ENCODE results near the gene RUNX3.
"Not testable (repeated sequence)": the region's sequence is repeated elsewhere in the genome, so short reads cannot be mapped to it uniquely, and the experiment has no call there.

The RUNX3 gene

GRCh38 chr1:24930260-24931145 is at the start of gene RUNX3:
Gene RUNX3 (minus strand): TSS chr1:24930276. CDS start chr1:24929868, 408 bp downstream.
- DNase-seq = peak; percentile 73

DNA sequence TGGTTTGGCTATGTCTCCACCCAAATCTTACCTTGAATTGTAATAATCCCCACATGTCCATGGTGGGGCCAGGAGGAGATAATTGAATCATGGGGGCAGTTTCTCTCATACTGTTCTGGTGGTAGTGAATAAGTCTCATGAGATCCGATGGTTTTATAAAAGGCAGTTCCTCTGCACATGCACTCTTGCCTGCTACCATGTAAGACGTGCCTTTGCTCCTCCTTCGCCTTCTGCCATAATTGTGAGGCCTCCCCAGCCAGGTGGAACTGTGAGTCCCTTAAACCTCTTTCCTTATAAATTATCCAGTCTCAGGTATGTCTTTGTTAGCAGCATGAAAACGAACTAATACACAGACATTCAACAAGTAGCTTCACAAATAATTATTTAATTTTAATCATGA is 49.2 kb upstream of the RUNX3 start:
- not testable (repeated sequence) for DNase-seq

DNA sequence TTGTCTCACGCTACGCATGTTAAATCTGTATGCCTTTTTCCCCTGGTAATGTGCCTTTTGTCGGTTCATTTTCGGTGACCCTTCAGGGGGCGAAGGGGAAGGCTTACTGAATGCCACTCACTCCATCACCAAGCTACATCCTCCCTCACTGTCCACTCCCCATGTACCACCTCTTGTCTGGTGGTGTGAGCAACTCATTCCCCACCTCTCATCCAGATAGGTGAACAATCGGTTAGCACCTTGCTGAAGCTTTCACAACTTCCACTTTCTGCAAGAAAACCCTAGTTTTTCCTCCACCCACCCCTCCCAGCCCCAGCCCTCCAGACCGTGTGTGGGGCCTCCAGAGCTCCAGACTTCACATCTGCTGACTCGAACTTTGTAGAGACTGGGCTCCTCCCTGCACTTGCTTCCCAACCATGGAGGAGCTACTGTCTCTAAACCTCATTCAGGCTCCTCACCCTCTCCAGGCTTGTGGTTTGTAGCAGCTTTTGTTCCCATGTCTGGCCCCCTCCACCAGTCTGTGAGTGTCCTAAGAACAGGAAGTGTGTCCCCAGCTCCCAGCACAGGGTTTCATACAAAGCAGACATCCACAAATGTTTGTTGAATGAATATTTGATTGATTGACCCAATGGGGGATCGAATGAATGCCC is 48.4 kb upstream of the RUNX3 start:
- no peak for DNase-seq

- DNase-seq = no peak
Observed at GRCh38 chr1:24975391-24975790, 45.3 kb upstream of the RUNX3 start.

- no peak for DNase-seq
Observed at GRCh38 chr1:24973315-24973714, 43.2 kb upstream of the RUNX3 start.

GRCh38 chr1:24972915-24973242 is 42.8 kb upstream of the RUNX3 start:
- DNase-seq = no peak

DNA sequence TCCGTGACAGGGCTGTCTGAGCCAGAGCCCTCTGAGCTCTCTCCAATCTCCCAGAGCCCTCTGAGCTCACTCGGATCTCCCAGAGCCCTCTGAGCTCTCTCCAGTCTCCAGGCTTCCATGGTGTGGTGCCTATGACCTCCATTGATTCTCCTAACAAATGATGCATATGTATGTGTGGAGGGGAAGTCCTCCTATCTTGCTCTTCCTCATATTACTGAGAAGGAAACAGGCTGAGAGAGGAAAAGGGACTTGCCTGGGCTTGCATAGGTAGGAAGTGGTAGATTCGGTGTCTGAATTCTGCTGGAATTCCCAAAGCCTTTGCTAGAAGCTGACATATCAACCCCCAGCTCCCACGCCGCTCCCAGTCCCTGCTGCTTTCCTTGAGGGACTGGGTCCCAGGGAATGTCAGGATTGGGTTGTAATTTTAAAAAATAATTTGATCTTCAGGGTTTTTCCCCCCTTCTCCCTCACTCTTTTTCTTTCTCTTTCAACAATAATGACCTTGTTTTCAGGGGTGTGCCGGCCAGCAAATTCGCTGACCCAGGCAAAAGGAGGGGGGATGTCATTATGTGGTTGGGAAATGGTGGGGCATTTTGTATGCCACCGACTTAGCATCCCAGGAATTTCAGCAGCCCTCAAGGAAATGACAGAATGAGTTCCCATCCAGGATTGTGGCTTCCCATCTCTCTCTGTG is 42.3 kb upstream of the RUNX3 start:
- DNase-seq = no peak

- DNase-seq = no peak
Observed at GRCh38 chr1:24970926-24971875, 41.1 kb upstream of the RUNX3 start.

DNA sequence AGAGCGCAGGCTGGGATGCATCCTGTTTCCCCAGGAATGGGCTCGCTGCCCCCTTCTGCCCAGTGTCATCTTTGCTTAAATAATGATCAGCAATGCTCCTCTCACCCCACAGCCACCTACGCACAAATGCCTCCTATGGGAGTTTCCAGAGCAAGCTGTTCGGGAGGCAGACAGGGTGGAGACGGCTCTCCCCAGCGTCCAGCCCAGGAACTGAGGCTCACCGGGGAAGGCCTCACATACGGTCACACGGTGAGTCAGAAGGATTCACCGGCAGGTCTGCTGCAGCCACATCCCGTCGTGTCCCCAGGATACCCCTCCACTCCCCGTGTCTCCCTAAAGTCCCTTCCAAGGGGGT is 40.3 kb upstream of the RUNX3 start:
- no peak for DNase-seq

DNA sequence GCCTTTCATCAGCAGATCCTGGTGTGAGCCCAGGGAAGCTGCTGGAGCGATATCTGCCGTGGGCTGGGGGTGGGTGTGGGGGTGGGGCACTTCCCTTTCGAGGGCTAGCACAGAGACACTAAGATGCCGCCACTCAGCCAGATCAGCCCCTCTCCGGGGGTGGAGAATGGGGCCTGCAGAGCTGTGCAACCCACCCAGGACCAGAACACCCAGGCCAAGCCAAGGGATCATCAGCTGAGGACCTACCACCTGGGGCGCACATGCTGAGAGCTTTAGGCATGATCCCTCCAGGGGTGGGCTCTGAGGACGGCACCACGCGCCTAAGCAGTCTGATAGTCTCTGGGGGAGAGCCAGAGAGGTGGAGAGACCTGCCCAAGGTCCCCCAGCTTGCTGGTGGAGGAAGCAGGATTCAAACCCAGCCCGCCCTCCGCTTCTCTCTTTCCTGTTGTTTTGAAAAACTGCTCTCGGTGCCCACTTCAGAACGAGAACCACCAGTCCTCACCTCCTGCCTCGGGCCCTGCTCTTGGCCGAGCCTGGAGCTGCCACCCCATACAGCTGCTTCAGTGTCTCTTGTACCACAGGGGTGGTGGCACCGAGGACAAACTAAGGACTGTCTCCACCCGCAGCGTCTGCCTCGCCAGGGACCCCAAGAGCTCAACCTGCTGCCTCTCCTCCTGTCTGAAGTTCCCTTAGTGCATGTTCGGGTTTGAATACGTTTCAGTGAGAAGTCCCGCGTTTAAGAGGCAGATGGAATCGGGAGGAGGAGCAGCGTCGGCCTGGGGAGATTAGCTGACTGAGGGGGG is 39.7 kb upstream of the RUNX3 start:
- DNase-seq = no peak

DNA sequence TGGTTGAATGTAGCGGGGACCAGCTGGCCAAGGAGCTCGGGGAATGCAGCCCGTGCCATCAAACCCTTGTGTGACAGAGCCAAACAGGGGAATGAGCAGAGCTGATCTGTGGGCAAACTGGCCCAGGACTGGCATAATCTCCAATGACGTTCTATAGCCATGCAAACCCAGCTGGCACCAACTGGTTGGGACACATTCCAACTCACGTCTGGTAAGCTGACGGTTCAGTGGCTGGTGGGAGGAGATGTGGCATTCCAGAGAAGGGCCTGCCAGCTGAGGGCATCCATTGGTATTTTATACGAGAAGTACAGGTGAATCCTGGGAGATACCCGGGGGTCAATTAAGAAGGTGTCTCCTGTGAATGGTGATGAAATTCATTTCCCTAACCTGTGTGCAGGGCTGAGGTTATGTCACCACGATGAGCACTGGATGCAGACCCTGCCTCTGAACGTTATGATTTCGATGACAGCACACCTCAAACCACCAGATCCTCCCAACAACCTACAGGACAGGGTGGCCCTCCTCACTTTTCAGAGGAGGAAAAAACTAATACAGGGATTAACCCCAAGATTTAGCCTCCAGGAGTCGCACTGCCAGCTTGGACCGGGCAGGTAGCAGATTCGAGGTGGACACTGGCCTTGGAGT is 39.0 kb upstream of the RUNX3 start:
- DNase-seq = no peak

DNA sequence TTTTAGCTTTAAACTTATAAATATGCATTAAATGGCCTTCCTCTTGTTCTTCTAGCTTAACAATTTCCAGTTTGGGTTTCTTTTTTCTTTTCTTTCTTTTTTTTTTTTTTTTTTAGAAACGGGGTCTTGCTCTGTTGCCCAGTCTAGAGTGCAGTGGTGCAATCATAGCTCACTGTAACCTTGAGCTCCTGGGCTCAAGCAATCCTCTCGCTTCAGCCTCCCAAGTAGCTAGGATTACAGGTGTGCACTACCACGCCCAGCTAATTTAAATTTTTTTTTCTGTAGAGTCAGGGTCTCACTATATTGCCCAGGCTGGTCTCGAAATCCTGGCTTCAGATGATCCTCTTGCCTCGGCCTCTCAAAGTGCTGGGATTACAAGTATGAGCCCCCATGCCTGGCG is 37.9 kb upstream of the RUNX3 start:
- DNase-seq = no peak

DNA sequence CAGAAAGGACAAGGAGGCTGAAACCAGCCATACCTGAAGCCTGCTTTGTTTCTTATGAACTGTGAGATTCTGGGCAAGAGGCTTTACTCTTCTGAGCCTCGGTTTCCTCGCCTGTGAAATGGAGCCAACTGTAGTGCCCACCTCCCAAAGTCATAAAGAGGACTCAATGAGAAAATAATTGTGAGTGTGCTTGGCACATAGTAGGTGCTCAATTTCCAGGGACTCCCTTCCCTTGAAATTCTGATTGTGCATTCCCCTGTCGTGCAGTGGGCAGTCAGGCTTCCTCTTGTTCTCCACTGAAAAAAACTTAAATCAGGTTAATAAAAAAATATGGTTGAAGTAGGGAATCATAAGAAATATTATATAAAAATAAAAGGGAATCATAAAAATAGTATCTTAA is 37.5 kb upstream of the RUNX3 start:
- DNase-seq = no peak

DNA sequence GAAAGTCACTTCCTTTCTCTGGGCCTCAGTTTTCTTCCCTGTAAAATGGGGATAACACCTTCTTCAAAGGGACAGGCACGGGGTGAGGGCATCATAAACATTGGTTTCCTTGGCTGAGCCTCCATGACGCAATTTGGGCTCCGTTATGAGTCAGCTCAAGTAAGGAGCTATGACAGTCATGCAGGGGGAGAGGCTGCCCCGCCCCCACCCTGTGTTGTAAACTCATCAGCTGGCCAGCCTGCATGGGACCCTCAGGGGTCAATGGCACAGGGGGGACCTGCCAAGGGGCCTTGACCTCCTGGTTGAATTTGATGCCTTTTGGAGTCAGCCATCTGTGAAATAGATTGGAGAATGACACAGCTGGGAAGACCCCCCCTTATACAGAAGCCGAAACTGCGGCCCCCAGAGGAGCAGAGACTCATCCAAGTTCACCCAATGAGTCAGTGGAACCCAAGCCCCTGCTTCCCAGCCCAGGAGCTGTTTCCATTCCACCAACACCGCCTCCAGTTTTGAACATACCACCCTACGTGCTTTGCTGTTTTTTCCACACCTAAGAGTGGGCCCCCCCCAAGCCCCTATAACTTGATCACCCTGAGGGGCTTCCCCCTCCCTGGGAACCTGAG is 36.8 kb upstream of the RUNX3 start:
- DNase-seq = no peak

DNA sequence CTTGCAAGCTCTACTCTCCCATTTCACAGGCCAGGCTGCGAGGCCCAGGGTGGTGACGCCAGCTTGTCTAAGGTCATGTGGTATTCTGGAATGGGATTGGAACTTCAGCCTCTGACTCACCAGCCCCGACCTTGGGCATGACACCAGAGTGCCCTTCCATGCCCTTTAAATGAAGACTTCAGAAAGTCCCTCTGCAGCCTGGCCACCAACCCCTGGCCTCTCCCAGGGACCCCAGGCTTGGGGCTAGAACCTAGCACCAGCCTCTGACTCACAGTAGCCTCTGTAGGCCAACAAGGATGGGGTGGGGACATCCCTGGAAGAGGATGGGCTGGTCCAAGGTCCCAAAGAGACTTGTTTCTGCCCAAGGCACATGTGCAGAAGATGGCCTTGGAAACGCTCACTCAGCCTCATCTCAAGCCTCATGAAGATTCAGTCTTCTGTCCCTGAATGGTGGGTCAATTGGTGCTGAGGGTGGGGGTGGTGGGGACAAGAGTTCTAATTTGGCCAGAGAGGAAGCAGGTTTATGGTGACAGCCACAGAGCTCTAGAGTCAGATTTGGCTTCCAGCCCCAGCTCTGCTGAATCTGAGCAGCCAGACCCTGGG is 36.1 kb upstream of the RUNX3 start:
- no peak for DNase-seq

DNA sequence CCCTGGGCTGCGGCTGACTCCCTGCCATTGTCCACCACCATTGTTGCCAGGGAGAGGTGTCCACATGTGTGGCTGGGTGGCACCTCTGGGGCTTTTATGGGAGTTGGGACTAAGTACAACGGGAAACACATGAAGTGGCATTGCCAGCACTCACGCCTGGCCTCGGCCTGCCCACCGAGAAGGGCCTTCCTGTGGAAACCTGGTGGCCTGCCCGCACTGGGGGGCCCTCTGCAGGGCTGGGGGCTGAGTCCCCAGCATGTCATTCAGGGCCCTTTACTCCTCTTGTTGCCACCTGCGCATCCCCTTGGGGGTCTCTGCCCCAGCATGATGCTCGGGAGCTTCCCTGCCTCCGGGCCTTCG is 35.5 kb upstream of the RUNX3 start:
- DNase-seq = no peak

- peak; percentile 41 for DNase-seq
Observed at GRCh38 chr1:24964811-24965570, 34.9 kb upstream of the RUNX3 start.

- no peak for DNase-seq
Observed at GRCh38 chr1:24963943-24964693, 34.0 kb upstream of the RUNX3 start.
